ENCODE results near the gene KCNK15.

The KCNK15 gene

GRCh38 chr20:44721785-44722054, 23.9 kb upstream of the KCNK15 start:
- no peak for TF ChIP-seq CTCF (IDR thresholded peaks at IDR 0.05; ENCODE audit: borderline replicate concordance, control extremely low read depth, extremely low read depth, insufficient read depth, missing control alignments)
- in situ Hi-C loops (cut with MboI; ENCODE audit: low sequenced_read_pairs, unreplicated experiment) = loop anchor here (5.0 kb wide), 1 partner anchor 34 kb away; no protein-coding TSS in a partner anchor
- DNase-seq (ENCODE audit: low spot score) = no peak

GRCh38 chr20:44722990-44723389, 22.7 kb upstream of the KCNK15 start:
- in situ Hi-C loops (cut with MboI; ENCODE audit: low sequenced_read_pairs, unreplicated experiment) = loop anchor here (5.0 kb wide), 1 partner anchor 36 kb away; no protein-coding TSS in a partner anchor
- no peak for DNase-seq (ENCODE audit: low spot score)
- no peak for TF ChIP-seq CTCF (IDR thresholded peaks at IDR 0.05; ENCODE audit: borderline replicate concordance, control extremely low read depth, extremely low read depth, insufficient read depth, missing control alignments)

GRCh38 chr20:44723391-44723790, 22.3 kb upstream of the KCNK15 start:
- in situ Hi-C loops (cut with MboI; ENCODE audit: low sequenced_read_pairs, unreplicated experiment) = loop anchor here (5.0 kb wide), 1 partner anchor 36 kb away; no protein-coding TSS in a partner anchor
- no peak for DNase-seq (ENCODE audit: low spot score)

GRCh38 chr20:44723798-44724362, 21.8 kb upstream of the KCNK15 start:
- in situ Hi-C loops (cut with MboI; ENCODE audit: low sequenced_read_pairs, unreplicated experiment) = loop anchor here (5.0 kb wide), 1 partner anchor 37 kb away; no protein-coding TSS in a partner anchor
- DNase-seq (ENCODE audit: low spot score) = no peak
- no peak for TF ChIP-seq CTCF (IDR thresholded peaks at IDR 0.05; ENCODE audit: borderline replicate concordance, control extremely low read depth, extremely low read depth, insufficient read depth, missing control alignments)

More at GRCh38 chr20:44723391-44723790, 22.3 kb upstream of the KCNK15 start:
- no peak for TF ChIP-seq CTCF (IDR thresholded peaks at IDR 0.05; ENCODE audit: borderline replicate concordance, control extremely low read depth, extremely low read depth, insufficient read depth, missing control alignments)

GRCh38 chr20:44724423-44725091, 21.1 kb upstream of the KCNK15 start:
- TF ChIP-seq CTCF (IDR thresholded peaks at IDR 0.05; ENCODE audit: borderline replicate concordance, control extremely low read depth, extremely low read depth, insufficient read depth, missing control alignments) = no peak
- in situ Hi-C loops (cut with MboI; ENCODE audit: low sequenced_read_pairs, unreplicated experiment) = loop anchor here (5.0 kb wide), 1 partner anchor 37 kb away; no protein-coding TSS in a partner anchor
- DNase-seq (ENCODE audit: low spot score) = no peak

GRCh38 chr20:44725837-44726236, 19.8 kb upstream of the KCNK15 start:
- no peak for DNase-seq (ENCODE audit: low spot score)
- in situ Hi-C loops (cut with MboI; ENCODE audit: low sequenced_read_pairs, unreplicated experiment) = no loop called here
- TF ChIP-seq CTCF (IDR thresholded peaks at IDR 0.05; ENCODE audit: borderline replicate concordance, control extremely low read depth, extremely low read depth, insufficient read depth, missing control alignments) = no peak

All from GM13976 (cell line).